Colonic mucosa (tissue), 4 donors: Measurements from ENCODE around the gene RHOXF2B. TPM values are rescaled to one million over a fixed set of nuclear protein-coding genes. Genes with fewer than 3 reads are reported as not detected.
"Not testable (repeated sequence)": the region's sequence is repeated elsewhere in the genome, so short reads cannot be mapped to it uniquely, and the experiment has no call there.

Experiments used
- DNase-seq: peaks from one replicate; pipeline ENCODE4 v3.0.0-alpha.2; 2020
- H3K27ac ChIP-seq: fragments of 200-600 bp; one replicate; pipeline ENCODE4 v1.8.0; 2021
- H3K27me3 ChIP-seq: fragments of 200-600 bp; one replicate; pipeline ENCODE4 v1.8.0; 2021
- H3K36me3 ChIP-seq: fragments of 200-600 bp; one replicate; pipeline ENCODE4 v1.8.0; 2021
- H3K4me1 ChIP-seq: fragments of 200-600 bp; one replicate; pipeline ENCODE4 v1.8.0; 2021; ENCODE audit warnings: mild to moderate bottlenecking
- H3K4me3 ChIP-seq: fragments of 200-600 bp; one replicate; pipeline ENCODE4 v1.8.0; 2021
- H3K9ac ChIP-seq, 2 donors: one replicate each; pipeline ENCODE4 v1.7.0; 2013; ENCODE audit warnings: control low read depth in 2 of 2, low read depth in 2 of 2, low read length in 2 of 2
- H3K9me3 ChIP-seq: fragments of 200-600 bp; one replicate; pipeline ENCODE4 v1.8.0; 2021
- intact Hi-C: fragments of 100-400 bp; cut with DNase I; formaldehyde crosslinking; loops from one replicate; pipeline ENCODE4 v1.14.1; 2022
- total RNA-seq, 2 donors: library from RNA; stranded (reverse); fragmentation: NEBNext Ultra II Directional in 1 of 2; extraction: Animal tissue kit (Norgen Biotek cat#: 25700) in 1 of 2; gene quantifications; one replicate each; pipeline ENCODE4 v1.2.1, GENCODE V29; 2021
- TF ChIP-seq, protein P1 (sequence below): fragments of 200-600 bp; IDR thresholded peaks from one replicate; pipeline ENCODE4 v1.8.0; 2022; ENCODE audit warnings: antibody characterized with exemption, mild to moderate bottlenecking
- donor health status: healthy.
- donor health status: DM: no; HTN: no; CAD: no.
- donor health status: DM: no; HTN: no; CAD: no.

RHOXF2B gene
- total RNA-seq, 2 donors from 2014 or later, result not detected

DNA sequence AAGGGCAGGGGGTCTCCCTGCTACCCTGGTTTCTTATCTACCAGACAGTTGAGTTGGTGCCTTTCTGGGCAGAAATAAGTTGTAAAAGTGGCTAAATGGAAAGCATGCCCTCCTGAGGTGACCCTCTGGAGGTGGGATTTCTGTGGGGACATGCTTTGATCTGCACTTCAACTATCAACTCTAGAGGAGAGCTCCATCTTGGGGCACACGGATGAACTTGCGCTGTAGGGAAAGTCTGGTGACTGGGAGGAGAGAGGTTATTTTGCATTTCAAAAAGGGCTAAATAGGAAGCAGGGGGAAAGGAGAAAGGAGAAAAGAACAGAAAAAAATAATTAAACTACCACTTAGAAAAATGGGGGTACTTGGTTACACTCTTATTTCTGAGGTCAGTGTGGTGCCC is 12.7 kb upstream of the RHOXF2B start:
- intact Hi-C loops, result no loop called here
- TF ChIP-seq, protein P1, sequence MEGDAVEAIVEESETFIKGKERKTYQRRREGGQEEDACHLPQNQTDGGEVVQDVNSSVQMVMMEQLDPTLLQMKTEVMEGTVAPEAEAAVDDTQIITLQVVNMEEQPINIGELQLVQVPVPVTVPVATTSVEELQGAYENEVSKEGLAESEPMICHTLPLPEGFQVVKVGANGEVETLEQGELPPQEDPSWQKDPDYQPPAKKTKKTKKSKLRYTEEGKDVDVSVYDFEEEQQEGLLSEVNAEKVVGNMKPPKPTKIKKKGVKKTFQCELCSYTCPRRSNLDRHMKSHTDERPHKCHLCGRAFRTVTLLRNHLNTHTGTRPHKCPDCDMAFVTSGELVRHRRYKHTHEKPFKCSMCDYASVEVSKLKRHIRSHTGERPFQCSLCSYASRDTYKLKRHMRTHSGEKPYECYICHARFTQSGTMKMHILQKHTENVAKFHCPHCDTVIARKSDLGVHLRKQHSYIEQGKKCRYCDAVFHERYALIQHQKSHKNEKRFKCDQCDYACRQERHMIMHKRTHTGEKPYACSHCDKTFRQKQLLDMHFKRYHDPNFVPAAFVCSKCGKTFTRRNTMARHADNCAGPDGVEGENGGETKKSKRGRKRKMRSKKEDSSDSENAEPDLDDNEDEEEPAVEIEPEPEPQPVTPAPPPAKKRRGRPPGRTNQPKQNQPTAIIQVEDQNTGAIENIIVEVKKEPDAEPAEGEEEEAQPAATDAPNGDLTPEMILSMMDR, result no peak
- Histone ChIP-seq H3K4me3 (no peak overlapping the region), H3K36me3 (no peaks in the 10 kb centered on the region), H3K27ac (no peak overlapping the region), H3K9me3 (no peaks in the 10 kb centered on the region), H3K9ac (no peak overlapping the region), H3K4me1 (no peaks in the 10 kb centered on the region), H3K27me3 (no peaks in the 10 kb centered on the region)
- DNase-seq, result no peak

DNA sequence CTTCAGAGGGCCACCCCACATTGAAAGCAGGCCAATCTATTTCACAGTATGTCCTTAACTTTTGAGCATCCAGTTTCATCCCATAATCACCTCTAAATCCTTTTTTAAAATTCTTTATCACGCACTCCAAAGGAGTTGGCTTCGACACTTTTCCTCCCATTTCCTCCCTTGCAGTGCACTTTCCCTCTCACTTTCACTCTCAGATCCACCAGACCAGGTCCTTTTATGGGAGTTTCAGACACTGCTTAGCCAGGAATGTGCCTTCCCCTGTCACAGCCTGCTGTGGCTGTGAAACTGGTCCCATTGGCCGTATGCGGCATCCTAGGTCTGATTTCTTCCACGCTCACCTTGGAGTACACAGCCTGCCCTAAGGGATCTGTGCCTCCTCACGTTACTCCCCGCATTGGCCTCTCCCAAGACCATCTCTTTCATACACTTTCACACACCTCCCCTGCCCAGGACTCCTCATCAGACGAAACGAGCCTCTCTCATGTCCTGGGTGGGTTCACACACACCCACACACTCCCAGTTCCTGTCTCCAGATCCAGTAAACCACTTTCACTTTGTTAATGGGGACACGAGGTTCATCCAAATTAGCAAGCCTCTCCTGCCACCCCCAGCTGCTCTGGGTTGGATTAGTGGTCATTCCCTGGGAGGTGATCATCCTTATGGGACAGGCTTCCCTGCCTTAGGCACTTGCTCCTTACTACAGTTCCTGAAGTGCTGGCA is 10.0 kb upstream of the RHOXF2B start:
- Histone ChIP-seq H3K4me3 (no peak overlapping the region), H3K9me3 (no peaks in the 10 kb centered on the region), H3K27me3 (no peaks in the 10 kb centered on the region), H3K4me1 (no peaks in the 10 kb centered on the region), H3K27ac (no peak overlapping the region), H3K9ac (no peak overlapping the region), H3K36me3 (no peaks in the 10 kb centered on the region)
- intact Hi-C loops, result loop anchor here (10.0 kb wide), 1 partner anchor 117 kb away; no protein-coding TSS in a partner anchor
- TF ChIP-seq, protein P1, result no peak
- DNase-seq, result no peak

DNA sequence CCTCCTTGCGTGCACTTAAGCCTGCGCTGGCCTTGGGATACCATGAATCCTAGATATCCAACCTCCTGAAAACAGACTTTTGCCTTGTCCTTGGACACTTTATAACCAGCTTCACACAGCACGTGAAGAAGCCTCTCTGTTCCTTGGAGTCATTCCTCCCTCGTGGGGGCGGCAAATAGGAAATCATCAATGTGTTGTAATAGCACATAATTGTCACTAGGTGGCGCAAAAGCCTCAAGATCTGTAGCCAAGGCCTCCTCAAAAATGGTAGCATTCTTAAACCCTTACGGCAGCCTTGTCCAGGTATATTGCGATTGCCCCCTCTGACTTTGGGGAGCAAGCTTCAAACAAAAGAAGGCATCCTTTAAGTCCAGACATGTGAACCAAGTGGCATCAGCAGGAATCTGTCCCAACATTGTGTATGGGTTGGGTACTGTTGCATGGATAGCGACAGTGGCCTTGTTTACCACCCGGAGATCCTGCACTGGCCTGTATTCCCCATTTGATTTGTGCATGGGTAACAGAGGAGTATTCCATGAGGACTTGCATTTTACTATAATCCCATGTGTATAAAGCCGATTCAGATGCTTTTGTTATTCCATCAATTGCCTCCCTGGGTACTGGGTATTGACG is 8.2 kb upstream of the RHOXF2B start:
- not testable (repeated sequence) for DNase-seq, H3K4me3 ChIP-seq, H3K36me3 ChIP-seq, H3K9me3 ChIP-seq, H3K4me1 ChIP-seq, H3K9ac ChIP-seq, H3K27ac ChIP-seq, H3K27me3 ChIP-seq
- intact Hi-C loops, result loop anchor here (10.0 kb wide), 1 partner anchor 119 kb away; no protein-coding TSS in a partner anchor

DNA sequence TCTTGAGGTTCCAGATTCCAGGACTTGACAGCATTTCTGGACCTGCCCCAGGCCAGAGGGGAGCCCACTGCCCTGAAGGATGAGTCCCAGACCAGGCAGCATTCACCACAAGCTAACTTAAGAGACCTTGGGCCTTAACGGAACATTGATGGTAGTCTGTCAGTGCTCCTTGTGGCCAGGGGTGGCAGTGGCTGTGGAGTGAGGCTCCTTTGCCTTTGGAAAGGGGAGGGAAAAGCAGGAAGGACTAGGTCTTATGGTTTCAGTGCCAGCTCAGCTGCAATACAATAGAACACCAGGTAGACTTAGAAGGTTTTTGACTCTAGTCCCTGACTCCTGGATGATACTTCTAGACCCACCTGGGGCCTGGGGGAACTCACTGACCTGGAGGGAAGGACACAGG is 11.3 kb downstream of the RHOXF2B start:
- H3K9me3 ChIP-seq, intact Hi-C loops, H3K36me3 ChIP-seq, H3K27ac ChIP-seq, H3K27me3 ChIP-seq, H3K4me3 ChIP-seq, H3K4me1 ChIP-seq, DNase-seq, H3K9ac ChIP-seq: not testable (repeated sequence)

DNA sequence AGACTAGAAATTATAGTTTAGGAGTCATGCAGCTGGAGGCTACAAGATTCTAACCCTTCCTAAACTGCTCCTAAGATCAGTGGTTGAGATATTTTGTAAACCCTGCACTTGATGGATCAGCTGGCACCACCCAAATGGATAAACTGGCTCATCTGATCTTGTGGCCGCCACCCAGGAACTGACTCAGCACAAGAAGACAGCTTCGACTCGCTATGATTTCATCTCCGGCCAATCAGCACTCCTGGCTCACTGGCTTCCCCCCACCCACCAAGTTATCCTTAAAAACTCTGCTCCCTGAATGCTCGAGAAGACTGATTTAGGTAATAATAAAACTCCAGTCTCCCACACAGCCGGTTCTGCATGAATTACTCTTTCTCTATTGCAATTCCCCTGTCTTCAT is 34.8 kb downstream of the RHOXF2B start:
- H3K27me3 ChIP-seq, H3K9ac ChIP-seq, DNase-seq, intact Hi-C loops, H3K27ac ChIP-seq, H3K4me3 ChIP-seq, H3K4me1 ChIP-seq, H3K9me3 ChIP-seq, H3K36me3 ChIP-seq: not testable (repeated sequence)

DNA sequence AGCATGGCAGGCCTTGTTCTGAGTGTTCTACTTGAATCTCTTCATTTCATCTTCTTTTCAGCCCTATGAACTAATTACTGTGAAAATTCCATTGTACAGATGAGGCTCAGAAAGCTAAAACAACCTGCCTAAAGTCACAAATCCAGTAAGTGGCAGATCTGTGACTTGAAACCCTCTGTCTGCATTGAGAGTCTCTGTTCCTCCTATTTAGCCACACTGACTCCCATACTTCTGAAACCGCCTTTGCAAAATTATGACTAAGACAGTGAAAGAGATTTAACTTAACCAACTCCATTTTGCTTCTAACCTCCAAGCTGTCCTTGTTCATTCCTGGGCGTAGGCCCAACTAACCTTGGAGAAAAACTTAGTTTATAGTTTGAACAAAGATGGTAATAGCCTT is 35.2 kb downstream of the RHOXF2B start:
- DNase-seq, H3K9ac ChIP-seq, H3K27ac ChIP-seq, intact Hi-C loops, H3K36me3 ChIP-seq, H3K4me3 ChIP-seq, H3K9me3 ChIP-seq, H3K4me1 ChIP-seq, H3K27me3 ChIP-seq: not testable (repeated sequence)

DNA sequence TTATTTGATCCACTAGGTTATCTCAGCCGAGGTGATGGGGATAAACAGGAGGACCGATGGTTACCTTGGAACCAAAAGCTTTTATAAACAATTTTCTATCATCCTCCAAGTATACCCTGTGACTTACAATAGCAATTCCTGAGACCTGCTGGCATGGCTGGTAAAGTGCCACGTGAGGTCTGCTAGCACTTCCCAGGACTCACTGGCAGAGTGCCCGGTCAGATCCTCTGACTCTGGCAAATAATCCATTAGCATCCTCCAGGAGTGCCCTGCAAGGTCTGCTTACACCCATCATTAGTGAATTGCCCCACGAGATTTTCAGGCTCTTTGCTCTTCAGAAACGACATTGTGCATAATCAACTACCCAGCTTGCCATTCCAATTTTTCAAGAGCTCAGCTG is 37.3 kb downstream of the RHOXF2B start:
- H3K27ac ChIP-seq, H3K36me3 ChIP-seq, H3K9me3 ChIP-seq, intact Hi-C loops, H3K9ac ChIP-seq, H3K27me3 ChIP-seq, H3K4me3 ChIP-seq, H3K4me1 ChIP-seq, DNase-seq: not testable (repeated sequence)

DNA sequence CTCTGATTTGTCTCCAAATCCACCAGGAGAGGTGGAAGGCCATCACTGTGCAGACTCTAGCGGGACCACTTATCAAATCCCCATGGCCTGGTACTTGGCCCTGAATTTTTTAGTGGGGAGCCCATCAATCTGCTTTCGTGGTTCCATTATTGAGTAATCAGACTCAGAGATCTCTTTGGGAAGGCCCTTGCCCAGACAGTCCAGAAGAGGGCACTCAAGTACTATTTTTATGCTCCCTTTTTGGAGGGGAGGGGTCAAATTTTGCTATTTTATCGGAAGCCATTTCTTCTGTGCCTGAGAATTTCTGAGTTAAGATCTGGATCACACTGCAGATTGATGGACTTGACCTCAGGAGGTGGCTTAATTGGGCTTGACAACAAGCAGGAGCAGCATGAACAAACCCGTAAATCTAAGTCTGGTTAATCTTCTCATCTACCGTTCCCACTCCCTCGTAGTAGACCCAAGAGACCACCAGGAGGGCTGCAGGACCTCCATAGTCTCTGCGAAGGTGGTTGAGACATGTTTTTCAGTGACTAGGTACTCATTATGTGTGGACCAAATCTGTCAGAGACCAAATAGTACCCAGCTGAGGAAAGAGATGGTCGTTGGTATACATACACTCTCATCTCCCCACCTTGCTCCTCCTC is 38.3 kb downstream of the RHOXF2B start:
- H3K9me3 ChIP-seq, DNase-seq, intact Hi-C loops, H3K27ac ChIP-seq, H3K4me3 ChIP-seq, H3K9ac ChIP-seq, H3K36me3 ChIP-seq, H3K4me1 ChIP-seq, H3K27me3 ChIP-seq: not testable (repeated sequence)
